ENCODE data around the gene TMUB1. TPM values are rescaled to one million over a fixed set of nuclear protein-coding genes. Genes with fewer than 3 reads are reported as not detected.

TMUB1 gene
- total and polyA plus RNA-seq, 9 of the 15 experiments (the other 6 are each of a cell fraction or from before 2014, with no cell fraction given) = 0.14 to 241 (median 74.1) TPM

DNA sequence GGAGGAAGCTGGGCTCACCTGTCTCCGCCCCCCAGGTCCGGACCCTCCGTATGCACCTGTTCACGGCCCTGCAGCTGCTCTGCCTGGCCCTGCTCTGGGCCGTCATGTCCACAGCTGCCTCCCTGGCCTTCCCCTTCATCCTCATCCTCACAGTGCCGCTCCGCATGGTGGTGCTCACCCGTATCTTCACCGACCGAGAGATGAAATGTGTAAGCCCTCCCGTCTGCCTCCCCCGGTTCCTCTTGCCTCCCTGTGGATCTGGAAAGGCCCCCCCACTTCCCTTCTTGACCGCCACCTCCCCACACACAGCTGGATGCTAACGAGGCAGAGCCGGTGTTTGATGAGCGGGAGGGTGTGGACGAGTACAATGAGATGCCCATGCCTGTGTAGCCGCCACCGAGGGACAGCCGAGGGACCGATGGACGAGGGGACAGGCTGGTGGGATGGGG, 7.3 kb downstream of the TMUB1 start (continued):
- TF ChIP-seq ZNF740 (CRISPR knock-in tag; IDR thresholded peaks at IDR 0.05) (peak; percentile 83), ZNF740 (tag; IDR thresholded peaks at IDR 0.05) (no peak), TSC22D4 (tag; IDR thresholded peaks at IDR 0.05) (no peak), IFI16 (CRISPR knock-in tag; IDR thresholded peaks at IDR 0.05) (no peak), ZEB2 (IDR thresholded peaks at IDR 0.05) (no peak), NCOA1 (IDR thresholded peaks at IDR 0.05; ENCODE audit: low read depth) (no peak), HCFC1 (IDR thresholded peaks at IDR 0.05; ENCODE audit: low read depth, low read length) (no peak), POLR2B (IDR thresholded peaks at IDR 0.05; ENCODE audit: low read depth, partially characterized antibody) (peak; percentile 69), ZNF121 (CRISPR knock-in tag; conservative IDR thresholded peaks at IDR 0.05) (no peak), ZNF77 (CRISPR knock-in tag; IDR thresholded peaks at IDR 0.05) (0 out of 2 replicates have a peak, but pooled peaks have one; percentile 30), SREBF2 (CRISPR knock-in tag; IDR thresholded peaks at IDR 0.05) (no peak), RAD51 (IDR thresholded peaks at IDR 0.05; ENCODE audit: borderline replicate concordance, low read depth) (no peak), NFE2L1 (tag; IDR thresholded peaks at IDR 0.05; ENCODE audit: borderline replicate concordance, low read depth) (no peak), USF1 (CRISPR knock-in tag; IDR thresholded peaks at IDR 0.05) (no peak), MYNN (IDR thresholded peaks at IDR 0.05) (peak; percentile 21; the same call in 1 of the 2 replicates), MYNN (CRISPR knock-in tag; IDR thresholded peaks at IDR 0.05) (no peak), RBFOX2 (IDR thresholded peaks at IDR 0.05; ENCODE audit: low read depth, low read length) (peak; percentile 24; the same call in 1 of the 2 replicates), ARID1B (IDR thresholded peaks at IDR 0.05) (no peak), ZBTB5 (IDR thresholded peaks at IDR 0.05) (no peak)
- TF ChIP-seq, protein P1, sequence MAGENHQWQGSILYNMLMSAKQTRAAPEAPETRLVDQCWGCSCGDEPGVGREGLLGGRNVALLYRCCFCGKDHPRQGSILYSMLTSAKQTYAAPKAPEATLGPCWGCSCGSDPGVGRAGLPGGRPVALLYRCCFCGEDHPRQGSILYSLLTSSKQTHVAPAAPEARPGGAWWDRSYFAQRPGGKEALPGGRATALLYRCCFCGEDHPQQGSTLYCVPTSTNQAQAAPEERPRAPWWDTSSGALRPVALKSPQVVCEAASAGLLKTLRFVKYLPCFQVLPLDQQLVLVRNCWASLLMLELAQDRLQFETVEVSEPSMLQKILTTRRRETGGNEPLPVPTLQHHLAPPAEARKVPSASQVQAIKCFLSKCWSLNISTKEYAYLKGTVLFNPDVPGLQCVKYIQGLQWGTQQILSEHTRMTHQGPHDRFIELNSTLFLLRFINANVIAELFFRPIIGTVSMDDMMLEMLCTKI (IDR thresholded peaks at IDR 0.05; ENCODE audit: partially characterized antibody) = no peak
- TF ChIP-seq, protein P2, sequence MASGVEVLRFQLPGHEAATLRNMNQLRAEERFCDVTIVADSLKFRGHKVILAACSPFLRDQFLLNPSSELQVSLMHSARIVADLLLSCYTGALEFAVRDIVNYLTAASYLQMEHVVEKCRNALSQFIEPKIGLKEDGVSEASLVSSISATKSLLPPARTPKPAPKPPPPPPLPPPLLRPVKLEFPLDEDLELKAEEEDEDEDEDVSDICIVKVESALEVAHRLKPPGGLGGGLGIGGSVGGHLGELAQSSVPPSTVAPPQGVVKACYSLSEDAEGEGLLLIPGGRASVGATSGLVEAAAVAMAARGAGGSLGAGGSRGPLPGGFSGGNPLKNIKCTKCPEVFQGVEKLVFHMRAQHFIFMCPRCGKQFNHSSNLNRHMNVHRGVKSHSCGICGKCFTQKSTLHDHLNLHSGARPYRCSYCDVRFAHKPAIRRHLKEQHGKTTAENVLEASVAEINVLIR (CRISPR knock-in tag; IDR thresholded peaks at IDR 0.05) = no peak
- TF ChIP-seq, protein P3, sequence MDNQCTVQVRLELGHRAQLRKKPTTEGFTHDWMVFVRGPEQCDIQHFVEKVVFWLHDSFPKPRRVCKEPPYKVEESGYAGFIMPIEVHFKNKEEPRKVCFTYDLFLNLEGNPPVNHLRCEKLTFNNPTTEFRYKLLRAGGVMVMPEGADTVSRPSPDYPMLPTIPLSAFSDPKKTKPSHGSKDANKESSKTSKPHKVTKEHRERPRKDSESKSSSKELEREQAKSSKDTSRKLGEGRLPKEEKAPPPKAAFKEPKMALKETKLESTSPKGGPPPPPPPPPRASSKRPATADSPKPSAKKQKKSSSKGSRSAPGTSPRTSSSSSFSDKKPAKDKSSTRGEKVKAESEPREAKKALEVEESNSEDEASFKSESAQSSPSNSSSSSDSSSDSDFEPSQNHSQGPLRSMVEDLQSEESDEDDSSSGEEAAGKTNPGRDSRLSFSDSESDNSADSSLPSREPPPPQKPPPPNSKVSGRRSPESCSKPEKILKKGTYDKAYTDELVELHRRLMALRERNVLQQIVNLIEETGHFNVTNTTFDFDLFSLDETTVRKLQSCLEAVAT (IDR thresholded peaks at IDR 0.05) = no peak

All from K562 (cell line).